ENCODE measurements around the gene EPRS1.
"Not testable (repeated sequence)": the region's sequence is repeated elsewhere in the genome, so short reads cannot be mapped to it uniquely, and the experiment has no call there.

EPRS1 gene

DNA sequence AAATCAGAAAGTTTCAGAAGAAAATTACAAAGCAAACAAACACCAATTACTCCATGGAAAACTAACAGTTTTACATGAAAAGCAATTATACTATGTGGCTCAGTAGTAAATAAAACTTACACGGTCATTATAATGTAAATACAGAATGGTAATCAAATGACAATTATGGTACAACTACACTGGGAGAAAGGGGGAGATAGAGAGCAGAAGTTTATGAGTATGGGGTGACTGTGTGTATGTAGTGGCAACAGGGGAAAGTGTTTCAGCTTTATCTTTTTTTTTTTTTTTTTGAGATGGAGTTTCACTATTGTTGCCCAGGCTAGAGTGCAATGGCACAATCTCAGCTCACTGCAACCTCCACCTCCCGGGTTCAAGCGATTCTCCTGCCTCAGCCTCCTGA lies 8.5 kb downstream of the EPRS1 start:
- not testable (repeated sequence) for DNase-seq

DNA sequence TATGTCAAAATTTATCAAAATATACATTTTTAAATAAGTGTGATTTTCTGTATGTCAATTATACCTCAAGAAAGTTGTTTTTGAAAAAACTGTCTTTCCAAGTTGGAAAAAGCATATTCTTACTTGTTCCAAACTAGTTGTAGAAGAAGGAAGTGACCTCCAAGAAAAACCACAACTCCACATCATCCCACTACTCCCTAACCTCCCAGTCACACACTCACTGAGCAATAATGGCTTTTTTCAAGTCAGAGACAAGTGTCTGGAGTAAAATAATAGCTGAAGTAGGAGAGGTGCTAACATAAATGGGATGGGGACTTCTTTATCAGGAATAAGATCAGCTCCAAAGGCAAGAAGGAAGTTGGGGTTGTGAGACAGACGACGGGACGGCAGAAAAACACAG lies 13.4 kb downstream of the EPRS1 start:
- no peak for DNase-seq

DNA sequence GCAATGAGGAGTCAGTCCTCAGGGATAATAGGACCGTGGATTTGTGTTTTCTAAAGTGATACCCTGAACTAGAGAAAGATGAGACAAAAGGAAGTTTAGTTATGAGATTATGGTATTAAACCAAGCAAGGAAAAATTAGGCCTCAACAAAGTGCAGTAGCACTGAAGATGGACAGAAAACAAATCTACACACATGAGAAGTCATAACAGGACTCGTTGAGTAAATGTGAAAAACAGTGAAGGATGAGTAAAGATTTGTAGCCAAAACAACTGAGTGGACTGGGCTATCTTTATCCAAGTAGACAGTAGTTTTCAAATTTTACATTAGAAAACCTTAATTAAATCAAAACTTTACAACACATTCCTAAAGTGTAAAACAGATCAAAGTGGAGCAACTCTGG lies 15.0 kb downstream of the EPRS1 start:
- DNase-seq = no peak

DNA sequence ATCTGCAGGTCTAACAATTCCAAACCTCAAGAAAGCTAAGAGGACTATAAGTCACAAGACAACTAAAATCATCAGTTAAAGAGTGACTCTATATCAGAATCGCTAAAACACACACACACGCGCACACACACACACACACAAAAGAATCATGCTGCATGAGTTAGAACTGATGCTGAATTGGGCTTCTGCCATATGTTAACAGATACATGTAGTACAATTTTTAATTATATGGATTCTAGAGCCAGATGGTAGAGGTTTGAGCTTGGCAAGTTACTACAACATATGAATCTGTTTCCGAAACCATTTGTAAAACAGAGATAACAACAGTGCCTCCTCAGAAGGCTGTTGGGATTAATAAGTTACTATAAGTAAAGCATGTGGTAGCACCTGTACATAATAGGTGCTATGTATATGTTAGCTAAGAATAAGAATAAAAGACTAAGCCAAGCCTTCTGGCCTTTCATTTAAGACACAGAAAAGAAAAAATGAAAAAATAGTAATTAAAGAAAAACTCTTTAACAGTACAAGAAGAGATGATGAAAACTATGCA lies 17.9 kb downstream of the EPRS1 start:
- no peak for DNase-seq

DNA sequence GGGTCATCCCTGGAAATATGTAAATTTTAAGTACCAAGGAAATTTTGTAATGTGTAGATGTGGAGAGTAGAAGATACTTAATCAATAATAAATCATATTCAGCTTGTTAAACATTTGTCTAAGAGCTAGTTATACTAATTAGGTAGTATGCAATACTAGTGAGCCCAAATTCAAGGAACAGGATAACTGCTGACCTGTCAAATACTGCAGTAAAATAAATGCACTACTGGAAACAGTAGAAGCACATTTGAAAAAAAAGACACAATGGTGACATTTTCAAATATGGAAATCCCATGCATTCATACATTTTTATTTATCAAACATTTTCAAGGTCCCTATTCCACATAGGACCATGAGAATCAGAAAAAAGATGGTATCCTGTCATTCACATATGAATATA lies 27.2 kb downstream of the EPRS1 start:
- DNase-seq = no peak

DNA sequence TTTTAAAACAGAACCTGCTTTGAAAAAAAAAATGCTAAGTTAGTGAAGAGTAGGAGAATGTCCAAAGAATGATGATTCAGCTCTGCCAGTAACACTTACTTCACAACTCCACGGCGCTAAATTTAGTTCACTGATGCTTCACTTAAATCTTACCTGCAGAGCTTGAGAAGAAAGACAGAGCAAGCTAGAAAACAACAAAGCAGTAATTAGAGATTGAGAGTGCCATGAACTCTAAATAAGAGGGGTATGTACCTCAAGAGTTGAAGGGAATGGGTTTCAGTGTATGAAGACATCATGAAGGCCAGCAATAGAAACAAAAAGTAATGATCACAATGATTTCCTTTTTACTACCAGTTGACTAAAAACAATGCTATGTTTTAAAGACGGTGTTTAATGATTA lies 32.8 kb downstream of the EPRS1 start:
- no peak for DNase-seq

DNA sequence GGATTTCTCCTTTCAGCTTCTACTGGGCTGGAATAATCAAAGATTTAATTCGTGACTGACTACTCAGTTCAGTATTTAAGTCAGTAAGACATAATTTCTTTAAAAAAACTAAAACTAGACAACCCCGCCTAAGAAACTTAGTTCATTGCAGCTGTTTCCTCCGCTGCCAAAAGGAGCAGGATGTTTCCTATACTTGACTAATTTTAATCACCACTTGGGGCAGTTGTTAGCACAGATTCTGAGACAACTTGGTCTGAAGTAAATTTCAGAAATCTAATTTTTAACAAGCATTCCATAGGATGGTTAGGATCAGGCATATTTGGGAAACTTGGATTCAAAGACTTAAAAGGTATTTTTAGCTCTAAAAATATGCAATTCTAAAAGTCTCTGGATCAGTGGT lies 34.0 kb downstream of the EPRS1 start:
- no peak for DNase-seq

DNA sequence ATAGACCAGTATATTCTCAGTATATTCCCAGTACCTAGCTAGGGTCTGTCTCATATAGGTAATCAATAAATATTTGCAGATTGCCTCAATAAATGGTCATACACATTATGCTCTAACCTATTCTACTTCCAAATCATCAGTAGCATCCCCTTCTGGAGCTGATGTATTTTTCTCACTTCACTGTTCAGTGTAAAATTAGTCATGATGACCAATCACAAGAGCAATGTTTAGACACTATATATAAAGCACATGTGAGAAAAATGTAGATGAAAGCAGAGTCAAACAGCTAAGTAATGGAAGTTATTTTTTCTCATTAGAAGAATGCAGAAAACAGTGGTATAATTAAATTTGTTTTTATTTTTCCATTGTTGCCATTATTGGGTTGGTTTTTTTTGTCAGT lies 34.7 kb downstream of the EPRS1 start:
- no peak for DNase-seq

DNA sequence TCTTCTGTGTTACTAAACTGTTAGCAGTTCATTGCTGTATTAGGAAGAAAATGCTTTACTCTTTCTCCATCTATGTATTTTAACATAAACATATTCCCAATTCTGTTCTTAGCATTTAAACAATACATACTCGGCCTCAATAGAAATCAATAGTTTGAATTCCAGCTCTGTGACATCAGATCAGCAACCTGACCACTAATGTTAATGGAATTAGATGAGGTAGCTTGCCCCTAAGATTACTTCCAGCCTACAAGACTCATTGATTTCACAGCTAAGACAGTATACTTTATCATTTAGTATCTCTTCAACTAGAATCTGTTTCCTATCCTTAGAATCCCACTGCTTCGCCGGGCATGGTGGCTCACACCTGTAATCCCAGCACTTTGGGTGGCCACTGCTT lies 38.9 kb downstream of the EPRS1 start:
- DNase-seq = no peak

DNA sequence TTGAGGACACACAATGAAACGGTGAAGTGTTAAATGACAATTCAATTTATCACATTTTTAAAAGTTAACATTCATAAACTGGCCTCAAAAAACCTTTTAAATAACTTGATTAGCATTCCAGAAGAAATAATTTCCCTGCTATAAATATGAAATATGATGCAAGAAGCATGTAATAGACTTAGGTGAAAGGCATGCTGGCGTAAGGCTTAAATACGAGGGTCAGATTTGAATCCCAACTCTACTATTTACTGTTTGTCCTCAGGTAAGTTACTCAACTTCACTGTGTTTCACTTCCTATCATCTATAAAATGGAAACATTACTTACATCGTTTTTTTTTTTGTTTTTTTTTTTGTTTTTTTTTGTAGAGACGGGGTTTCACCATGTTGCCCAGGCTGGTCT lies 40.8 kb downstream of the EPRS1 start:
- DNase-seq = no peak

DNA sequence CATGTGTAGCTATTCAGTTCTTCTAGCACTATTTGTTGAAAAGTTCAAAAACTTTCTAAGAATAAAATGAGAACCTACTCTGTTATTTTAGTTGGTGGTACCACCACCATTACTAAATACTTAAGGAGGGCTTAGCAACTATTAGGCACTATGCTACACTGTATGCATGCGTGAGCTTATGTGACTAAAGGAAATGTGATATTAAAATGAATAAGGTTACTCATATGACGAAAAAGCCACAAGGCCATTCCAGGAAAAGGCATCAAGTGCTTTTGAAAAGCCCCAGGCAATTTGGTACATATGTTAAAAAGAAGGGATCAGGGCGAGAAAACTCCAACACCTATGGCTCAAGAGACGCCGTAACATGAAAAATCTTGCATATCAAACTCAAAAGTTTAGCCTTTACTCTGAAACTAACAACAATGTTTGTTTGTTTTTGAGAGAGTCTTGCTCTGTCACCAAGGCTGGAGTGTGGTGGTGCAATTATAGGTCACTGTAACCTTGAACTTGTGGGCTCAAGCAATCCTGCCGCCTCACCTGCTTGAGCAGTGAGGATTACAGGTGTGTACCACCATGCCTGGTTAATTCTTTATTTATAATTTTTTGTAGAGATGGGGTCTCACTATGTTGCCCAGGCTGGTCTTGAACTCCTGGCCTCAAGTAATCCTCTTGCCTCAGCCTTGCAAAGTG lies 42.5 kb downstream of the EPRS1 start:
- DNase-seq = no peak

DNA sequence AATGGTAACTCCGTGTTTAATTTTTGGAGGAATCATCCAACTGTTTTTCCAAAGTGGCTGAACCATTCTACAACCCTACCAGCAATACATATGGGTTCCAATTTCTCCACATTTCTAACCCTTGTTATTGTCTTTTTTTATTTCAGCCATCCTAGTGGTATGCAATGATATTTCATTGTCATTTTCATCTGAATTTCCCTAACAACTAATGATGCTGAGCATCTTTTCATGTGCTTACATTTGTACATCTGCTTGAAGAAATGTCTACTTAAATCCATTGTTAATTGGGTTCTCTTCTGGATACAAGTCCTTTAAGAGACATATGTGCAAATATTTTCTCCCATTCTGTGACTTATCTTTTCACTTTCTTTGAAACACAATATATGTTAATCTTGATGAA lies 43.3 kb downstream of the EPRS1 start:
- no peak for DNase-seq

DNA sequence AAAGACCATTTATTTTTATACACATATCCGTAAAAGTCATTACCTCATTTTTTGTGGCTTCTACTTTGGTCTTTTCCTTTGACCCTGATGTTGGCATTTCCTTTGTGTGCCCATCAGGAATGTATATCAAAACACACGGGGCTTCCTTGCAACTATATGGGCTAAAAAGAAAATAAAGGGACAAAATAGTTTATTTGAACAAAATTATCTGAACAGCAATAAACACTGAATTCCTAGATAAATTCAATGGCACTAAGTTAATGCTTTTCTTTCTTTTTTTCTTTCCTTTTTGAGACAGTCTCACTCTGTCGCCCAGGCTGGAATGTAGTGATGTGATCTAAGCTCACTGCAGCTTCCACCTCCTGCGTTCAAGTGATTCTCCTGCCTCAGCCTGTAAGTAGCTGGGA lies 45.2 kb downstream of the EPRS1 start:
- no peak for DNase-seq

DNA sequence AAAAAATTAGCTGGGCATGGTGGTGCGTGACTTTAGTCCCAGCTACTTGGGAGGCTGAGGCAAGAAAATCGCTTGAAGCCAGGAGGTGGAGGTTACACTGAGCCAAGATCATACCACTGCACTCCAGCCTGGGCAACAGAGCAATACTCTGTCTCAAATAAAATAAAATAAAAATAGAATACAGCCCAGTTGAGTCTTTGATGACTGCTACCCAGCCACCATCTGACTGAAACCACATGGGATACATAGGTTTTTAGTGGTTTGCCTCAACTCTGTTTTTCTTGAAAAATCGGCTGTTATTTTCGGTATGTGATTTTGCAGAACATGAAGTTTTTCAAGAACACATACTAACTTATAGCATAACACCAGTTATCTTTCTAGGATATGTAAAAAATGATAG lies 46.5 kb downstream of the EPRS1 start:
- DNase-seq = no peak

Measured in NCI-H187 treated with DMSO at 0.1 percent for 48 hours (cell line).